IgD-negative memory B cell (primary cell): ENCODE results near the gene SCAPER. TPM values are rescaled to one million over a fixed set of nuclear protein-coding genes. Genes with fewer than 3 reads are reported as not detected.
"Not testable (repeated sequence)": the region's sequence is repeated elsewhere in the genome, so short reads cannot be mapped to it uniquely, and the experiment has no call there.

Experiments
- H3K27ac Mint-ChIP-seq, 3 donors: one replicate each; pipeline ENCODE4 v1.8.0; 2020 to 2022; ENCODE audit warnings: mild to moderate bottlenecking in 3 of 3, mixed read lengths in 3 of 3, moderate library complexity in 1 of 3
- H3K27me3 Mint-ChIP-seq: one replicate; pipeline ENCODE4 v1.8.0; 2021; ENCODE audit warnings: mixed read lengths
- H3K36me3 Mint-ChIP-seq: one replicate; pipeline ENCODE4 v1.8.0; 2020; ENCODE audit warnings: mild to moderate bottlenecking, mixed read lengths
- H3K4me1 Mint-ChIP-seq, 3 donors: one replicate each; pipeline ENCODE4 v1.8.0; 2020 to 2022; ENCODE audit warnings: mixed read lengths in 3 of 3, mild to moderate bottlenecking in 1 of 3
- H3K4me3 Mint-ChIP-seq, 4 donors: one replicate each; pipeline ENCODE4 v1.8.0; 2020 to 2022; ENCODE audit warnings: mild to moderate bottlenecking in 4 of 4, mixed read lengths in 4 of 4, moderate library complexity in 3 of 4
- H3K9me3 Mint-ChIP-seq, 3 donors: one replicate each; pipeline ENCODE4 v1.8.0; 2020 to 2021; ENCODE audit warnings: mixed read lengths in 3 of 3, mild to moderate bottlenecking in 1 of 3
- polyA plus RNA-seq: library from polyadenylated mRNA; unstranded; fragments of 300-500 nt; fragmentation: Illumina TruSeq; gene quantifications from one replicate; pipeline ENCODE4 v1.2.3, GENCODE V29; 2021

The SCAPER gene
- polyA plus RNA-seq, 1 donor from 2014 or later: 25.6 TPM

- Mint-ChIP-seq H3K27ac (no peak overlapping the region), H3K36me3 (peaks cover 10% of the 10 kb centered on the region), H3K27me3 (no peaks in the 10 kb centered on the region), H3K4me3 (no peak overlapping the region), H3K4me1 (peaks cover 0 to 2% (median 0%) of the 10 kb centered on the region in 3 donors), H3K9me3 (peaks cover 3 to 9% (median 7%) of the 10 kb centered on the region in 3 donors)
Observed at GRCh38 chr15:76546805-76547204, 358.3 kb downstream of the SCAPER start.

GRCh38 chr15:76533995-76534394 is 371.1 kb downstream of the SCAPER start:
- H3K9me3 Mint-ChIP-seq: peaks cover 0 to 4% (median 1%) of the 10 kb centered on the region in 3 donors
- H3K4me1 Mint-ChIP-seq: no peaks in the 10 kb centered on the region
- H3K4me3 Mint-ChIP-seq: no peak overlapping the region
- H3K27ac Mint-ChIP-seq: no peak overlapping the region
- H3K36me3 Mint-ChIP-seq: peaks cover 4% of the 10 kb centered on the region
- no peaks in the 10 kb centered on the region for H3K27me3 Mint-ChIP-seq

- Mint-ChIP-seq H3K36me3 (peaks cover 2% of the 10 kb centered on the region), H3K4me3 (no peak overlapping the region), H3K9me3 (no peaks in the 10 kb centered on the region), H3K4me1 (no peaks in the 10 kb centered on the region), H3K27me3 (no peaks in the 10 kb centered on the region), H3K27ac (no peak overlapping the region)
Observed at GRCh38 chr15:76533060-76533820, 371.9 kb downstream of the SCAPER start.

- Mint-ChIP-seq H3K4me3 (no peak overlapping the region), H3K27ac (no peak overlapping the region), H3K27me3 (no peaks in the 10 kb centered on the region), H3K9me3 (no peaks in the 10 kb centered on the region), H3K36me3 (peaks cover 5% of the 10 kb centered on the region), H3K4me1 (no peaks in the 10 kb centered on the region)
Observed at GRCh38 chr15:76529911-76530310, 375.2 kb downstream of the SCAPER start.

GRCh38 chr15:76526111-76526510 is 379.0 kb downstream of the SCAPER start:
- Mint-ChIP-seq H3K36me3 (peaks cover 3% of the 10 kb centered on the region), H3K9me3 (no peaks in the 10 kb centered on the region), H3K27ac (no peak overlapping the region)

GRCh38 chr15:76517910-76518309 is 387.2 kb downstream of the SCAPER start:
- no peak overlapping the region for H3K27ac Mint-ChIP-seq
- H3K4me1 Mint-ChIP-seq: peaks cover 0 to 2% (median 0%) of the 10 kb centered on the region in 3 donors
- H3K36me3 Mint-ChIP-seq: peaks cover 5% of the 10 kb centered on the region
- H3K9me3 Mint-ChIP-seq: no peaks in the 10 kb centered on the region
- no peaks in the 10 kb centered on the region for H3K27me3 Mint-ChIP-seq
- H3K4me3 Mint-ChIP-seq: no peak overlapping the region

More at GRCh38 chr15:76526111-76526510, 379.0 kb downstream of the SCAPER start:
- H3K4me3 Mint-ChIP-seq: no peak overlapping the region
- H3K4me1 Mint-ChIP-seq: no peaks in the 10 kb centered on the region
- H3K27me3 Mint-ChIP-seq: no peaks in the 10 kb centered on the region

GRCh38 chr15:76514282-76514681 is 390.9 kb downstream of the SCAPER start:
- Mint-ChIP-seq H3K4me3 (no peak overlapping the region), H3K36me3 (peaks cover 10% of the 10 kb centered on the region), H3K27ac (no peak overlapping the region), H3K4me1 (peaks cover 0 to 2% (median 0%) of the 10 kb centered on the region in 3 donors), H3K27me3 (no peaks in the 10 kb centered on the region), H3K9me3 (no peaks in the 10 kb centered on the region)

- Mint-ChIP-seq H3K27ac (no peak overlapping the region), H3K4me1 (peaks cover 0 to 2% (median 0%) of the 10 kb centered on the region in 3 donors), H3K9me3 (no peaks in the 10 kb centered on the region), H3K36me3 (peaks cover 11% of the 10 kb centered on the region), H3K4me3 (no peak overlapping the region), H3K27me3 (no peaks in the 10 kb centered on the region)
Observed at GRCh38 chr15:76512971-76513370, 392.2 kb downstream of the SCAPER start.

GRCh38 chr15:76510663-76511062 is 394.5 kb downstream of the SCAPER start:
- H3K4me3 Mint-ChIP-seq, H3K9me3 Mint-ChIP-seq, H3K4me1 Mint-ChIP-seq, H3K27ac Mint-ChIP-seq, H3K27me3 Mint-ChIP-seq, H3K36me3 Mint-ChIP-seq: not testable (repeated sequence)

GRCh38 chr15:76503804-76504203 is 401.3 kb downstream of the SCAPER start:
- Mint-ChIP-seq H3K27me3 (no peaks in the 10 kb centered on the region), H3K4me1 (no peaks in the 10 kb centered on the region), H3K4me3 (no peak overlapping the region), H3K9me3 (no peaks in the 10 kb centered on the region), H3K36me3 (peaks cover 12% of the 10 kb centered on the region), H3K27ac (no peak overlapping the region)

- H3K9me3 Mint-ChIP-seq: no peaks in the 10 kb centered on the region
- no peaks in the 10 kb centered on the region for H3K4me1 Mint-ChIP-seq
- peaks cover 12% of the 10 kb centered on the region for H3K36me3 Mint-ChIP-seq
- H3K4me3 Mint-ChIP-seq: no peak overlapping the region
- H3K27ac Mint-ChIP-seq: no peak overlapping the region
- H3K27me3 Mint-ChIP-seq: no peaks in the 10 kb centered on the region
Observed at GRCh38 chr15:76503121-76503520, 402.0 kb downstream of the SCAPER start.

- no peaks in the 10 kb centered on the region for H3K9me3 Mint-ChIP-seq
- H3K36me3 Mint-ChIP-seq: peaks cover 10% of the 10 kb centered on the region
- no peak overlapping the region for H3K4me3 Mint-ChIP-seq
- no peak overlapping the region for H3K27ac Mint-ChIP-seq
- H3K4me1 Mint-ChIP-seq: no peaks in the 10 kb centered on the region
- no peaks in the 10 kb centered on the region for H3K27me3 Mint-ChIP-seq
Observed at GRCh38 chr15:76502678-76503077, 402.5 kb downstream of the SCAPER start.

GRCh38 chr15:76502185-76502584 is 403.0 kb downstream of the SCAPER start:
- not testable (repeated sequence) for H3K4me3 Mint-ChIP-seq, H3K4me1 Mint-ChIP-seq, H3K27ac Mint-ChIP-seq, H3K9me3 Mint-ChIP-seq, H3K27me3 Mint-ChIP-seq
- H3K36me3 Mint-ChIP-seq: peaks cover 13% of the 10 kb centered on the region

GRCh38 chr15:76501726-76502125 is 403.4 kb downstream of the SCAPER start:
- H3K4me3 Mint-ChIP-seq: no peak overlapping the region
- no peaks in the 10 kb centered on the region for H3K9me3 Mint-ChIP-seq
- peaks cover 15% of the 10 kb centered on the region for H3K36me3 Mint-ChIP-seq
- H3K27ac Mint-ChIP-seq: no peak overlapping the region
- H3K27me3 Mint-ChIP-seq: no peaks in the 10 kb centered on the region
- no peaks in the 10 kb centered on the region for H3K4me1 Mint-ChIP-seq

GRCh38 chr15:76501011-76501410 is 404.1 kb downstream of the SCAPER start:
- Mint-ChIP-seq H3K9me3 (no peaks in the 10 kb centered on the region), H3K4me3 (no peak overlapping the region), H3K4me1 (no peaks in the 10 kb centered on the region), H3K36me3 (peaks cover 15% of the 10 kb centered on the region), H3K27ac (no peak overlapping the region), H3K27me3 (no peaks in the 10 kb centered on the region)

- Mint-ChIP-seq H3K4me1 (no peaks in the 10 kb centered on the region), H3K9me3 (peaks cover 0 to 2% (median 0%) of the 10 kb centered on the region in 3 donors), H3K27ac (no peak overlapping the region), H3K27me3 (no peaks in the 10 kb centered on the region), H3K36me3 (peaks cover 7% of the 10 kb centered on the region), H3K4me3 (no peak overlapping the region)
Observed at GRCh38 chr15:76495487-76495886, 409.7 kb downstream of the SCAPER start.
